Measurements from ENCODE around the gene DSTYK.

DSTYK gene

DNA sequence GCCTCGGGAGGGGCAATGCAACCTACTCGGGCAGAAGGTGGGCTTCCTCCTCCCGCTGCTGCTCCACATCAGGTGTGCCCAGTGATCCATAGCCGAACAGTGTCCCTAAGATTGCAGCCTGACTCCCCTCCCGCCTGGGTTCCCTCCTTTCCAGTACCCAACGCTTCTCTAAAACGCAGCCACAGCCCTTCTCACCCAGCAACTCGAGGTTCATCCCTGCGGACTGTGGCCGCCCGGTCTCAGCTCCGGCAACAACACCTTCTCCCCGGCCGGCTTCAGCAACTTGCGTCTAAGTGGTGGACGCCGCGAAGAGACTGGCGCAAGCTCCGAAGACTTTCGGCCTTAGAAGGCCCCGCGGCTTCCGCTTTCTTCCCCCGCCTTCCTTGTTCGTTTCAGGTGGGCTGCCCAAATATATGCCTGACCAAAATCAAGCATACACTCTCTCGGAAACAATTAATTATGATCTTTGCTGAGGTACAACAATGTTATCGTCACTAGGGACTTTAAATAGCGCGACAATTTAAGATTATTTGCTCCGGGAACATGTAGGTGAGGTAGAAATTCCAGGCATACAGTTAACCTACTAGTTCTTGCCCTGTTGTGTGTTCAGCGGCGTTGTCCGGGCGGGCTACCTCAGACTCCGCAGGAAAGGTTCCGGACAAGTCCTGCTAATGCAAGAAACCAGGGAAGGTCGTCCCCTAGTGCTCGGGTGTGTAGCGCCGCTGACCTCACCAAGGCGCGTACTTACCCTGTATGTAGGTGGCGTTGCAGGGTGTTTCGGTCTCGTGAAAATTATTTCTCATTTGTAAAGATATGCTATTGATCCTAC lies 89.6 kb downstream of the DSTYK start, which contains the start of gene RBBP5:
TSS of gene RBBP5 (minus strand) at position 319 of the 829 bp plus-strand sequence. CDS start at position 214, 105 bp downstream.
- DNase-seq, result peak; percentile 96

DNA sequence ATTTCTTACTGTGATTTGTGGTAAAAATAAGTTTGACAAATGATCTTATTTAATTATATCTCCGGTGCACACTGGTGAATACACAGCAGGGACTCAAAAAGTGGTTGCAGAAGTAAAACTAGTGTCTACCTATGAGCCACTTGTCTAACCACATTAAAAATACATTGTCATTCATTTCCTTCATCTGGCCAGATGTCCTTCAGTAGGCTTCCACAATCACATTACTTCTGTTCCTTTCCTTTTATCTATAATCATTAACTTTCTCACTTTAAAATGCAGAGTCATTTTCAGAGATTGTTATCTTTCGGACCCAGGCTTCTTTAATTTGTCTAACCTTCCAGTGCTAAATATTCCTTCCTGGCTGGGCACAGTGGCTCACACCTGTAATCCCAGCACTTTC lies 92.8 kb downstream of the DSTYK start:
- no peak for DNase-seq

DNA sequence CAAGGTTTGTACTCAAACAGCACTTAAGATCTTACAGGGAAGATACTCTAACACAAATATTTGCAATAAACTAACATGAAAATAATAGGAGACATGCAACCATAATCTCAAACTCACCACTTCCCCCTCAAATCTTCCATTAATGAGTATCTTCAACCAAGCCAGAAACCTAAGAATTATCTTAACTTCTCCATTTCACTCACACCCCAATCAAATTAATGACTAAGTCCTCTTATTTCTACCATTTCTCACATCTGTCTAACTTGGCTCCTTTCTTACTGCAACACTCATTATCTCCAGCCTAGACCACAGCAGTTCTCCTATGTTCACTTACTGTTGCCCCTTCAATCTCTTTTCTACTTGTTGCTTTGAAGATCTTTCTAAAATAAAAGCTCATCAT lies 100.1 kb downstream of the DSTYK start:
- no peak for DNase-seq

DNA sequence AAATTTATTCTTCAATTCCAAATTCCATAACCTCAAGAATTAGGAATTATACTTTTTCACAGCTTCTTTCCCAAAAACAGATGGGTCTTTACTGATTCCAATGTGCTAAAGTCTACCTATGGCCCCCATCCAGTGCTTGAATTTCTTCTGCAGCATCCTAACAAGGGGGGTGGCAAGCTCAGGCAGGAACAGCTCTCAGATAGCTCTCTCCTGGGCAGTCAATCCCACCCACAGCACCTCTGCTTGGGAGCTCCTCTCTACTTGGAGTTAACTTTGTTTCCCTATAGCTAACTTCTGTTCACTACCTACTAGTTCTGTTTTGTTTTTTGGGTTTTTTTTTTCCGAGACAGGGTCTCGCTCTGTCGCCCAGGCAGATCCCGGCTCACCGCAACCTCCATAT lies 101.8 kb downstream of the DSTYK start:
- DNase-seq, result no peak

DNA sequence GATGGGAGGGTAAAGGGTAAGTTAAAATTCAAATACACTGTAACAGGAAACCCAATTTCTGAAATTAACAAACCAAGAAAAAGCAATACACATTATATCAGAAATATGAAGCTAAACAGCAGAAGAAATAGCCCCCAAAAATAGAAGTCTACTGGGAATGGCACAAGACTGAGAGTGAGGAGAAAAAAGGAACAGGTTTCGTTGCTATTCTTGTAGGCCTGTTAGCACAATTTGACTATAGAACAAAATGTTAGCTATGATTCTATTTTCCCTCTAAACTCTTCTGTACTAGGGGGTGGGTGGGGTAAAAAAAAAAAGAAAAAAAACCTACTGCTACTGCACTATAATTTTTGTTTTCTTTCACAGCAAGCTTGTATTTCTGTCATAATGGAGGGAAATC lies 102.2 kb downstream of the DSTYK start:
- no peak for DNase-seq

DNA sequence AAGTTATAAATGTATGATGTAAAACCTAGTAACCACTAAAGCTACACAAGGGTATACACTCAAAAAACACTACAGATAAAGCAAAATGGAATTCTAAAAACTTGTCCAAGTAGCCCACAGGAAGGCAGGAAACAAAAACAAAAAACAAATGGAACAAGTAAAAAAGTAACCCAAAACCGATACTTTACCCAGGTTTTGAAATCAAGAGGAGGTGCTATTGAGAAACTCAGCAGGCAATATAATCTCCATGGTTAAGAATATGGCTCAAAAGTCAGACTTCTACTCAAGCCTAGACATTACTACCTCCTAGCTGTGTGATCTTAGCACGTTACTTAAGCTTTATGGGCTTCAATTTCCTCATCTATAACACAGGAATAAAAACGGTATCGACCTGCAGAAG lies 103.0 kb downstream of the DSTYK start:
- no peak for DNase-seq

DNA sequence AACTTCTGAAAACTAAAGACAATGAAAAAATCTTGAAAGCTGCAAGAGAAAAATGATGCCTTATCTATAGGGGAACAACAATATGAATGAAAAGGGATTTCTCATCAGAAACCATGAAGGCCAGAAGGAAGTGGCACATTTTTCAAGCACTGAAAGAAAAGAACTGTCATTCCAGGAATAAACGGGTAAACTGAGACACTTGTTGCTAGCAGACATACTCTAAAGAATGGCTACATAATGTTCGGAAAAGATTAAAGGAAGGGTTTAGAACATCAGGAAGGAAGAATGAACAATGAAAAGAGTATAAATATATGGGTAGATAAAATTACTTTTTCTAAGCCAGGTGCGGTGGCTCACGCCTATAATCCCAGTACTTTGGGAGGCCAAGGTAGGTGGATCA lies 104.2 kb downstream of the DSTYK start:
- DNase-seq, result no peak

DNA sequence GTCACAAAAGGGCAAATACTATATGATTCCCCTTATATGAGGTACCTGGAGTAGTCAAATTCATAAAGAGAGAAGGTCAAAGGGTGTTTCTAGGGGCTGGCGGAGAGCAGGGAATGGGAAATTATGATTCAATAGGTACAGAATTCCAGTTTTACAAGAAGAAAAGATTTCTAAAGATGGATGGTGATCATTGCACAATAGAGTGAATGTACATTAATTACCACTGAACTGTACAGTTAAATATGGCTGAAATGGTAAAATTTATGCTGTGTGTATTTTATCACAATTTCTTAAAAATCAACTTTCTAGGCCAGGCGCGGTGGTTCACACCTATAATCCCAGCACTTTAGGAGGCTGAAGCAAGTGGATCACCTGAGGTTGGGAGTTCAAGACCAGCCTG lies 109.1 kb downstream of the DSTYK start:
- no peak for DNase-seq

DNA sequence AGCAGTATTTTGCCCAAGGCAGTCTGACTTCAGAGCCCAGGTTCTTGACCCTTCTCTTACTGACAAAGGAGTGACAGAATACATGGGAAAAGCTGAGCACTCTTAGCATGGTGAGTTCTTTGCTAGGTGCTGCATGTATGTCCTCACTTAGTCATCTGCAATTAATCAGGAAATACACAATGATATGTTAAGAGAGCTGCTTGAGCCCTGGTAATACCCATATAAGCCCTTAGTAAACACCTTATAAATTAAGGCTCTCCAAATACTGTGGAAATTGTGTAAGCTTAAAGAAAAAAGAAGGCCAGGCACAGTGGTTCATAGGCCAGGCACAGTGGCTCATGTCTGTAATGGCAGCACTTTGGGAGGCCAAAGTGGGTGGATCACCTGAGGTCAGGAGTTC lies 113.3 kb downstream of the DSTYK start:
- no peak for DNase-seq

DNA sequence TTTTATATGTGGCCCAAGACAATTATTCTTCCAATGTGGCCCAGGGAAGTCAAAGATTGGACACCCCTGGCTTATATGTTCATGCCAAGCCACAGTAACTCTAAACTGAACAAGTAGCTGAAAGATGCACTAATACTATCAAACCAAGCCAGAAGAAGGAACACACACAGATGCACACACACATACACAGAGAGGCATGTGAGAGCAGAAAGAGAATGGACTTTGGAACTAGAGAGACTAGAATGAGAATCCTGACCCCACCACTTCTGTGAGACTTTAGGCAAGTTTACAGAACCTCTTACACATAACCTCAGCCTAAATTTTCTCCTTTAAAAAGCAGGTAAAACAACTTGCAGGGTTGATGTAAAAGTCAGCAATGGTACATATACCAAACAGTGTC lies 116.1 kb downstream of the DSTYK start:
- no peak for DNase-seq
